Hepatic stellate cell (primary cell): ENCODE data around the gene ZCCHC14.

Experiments used
- DNase-seq: peaks from one replicate; pipeline ENCODE4 v3.0.0; 2011; ENCODE audit warnings: low spot score

The ZCCHC14 gene

GRCh38 chr16:87431926-87432325 lies 60.9 kb downstream of the ZCCHC14 start:
- DNase-seq, result peak; percentile 82

GRCh38 chr16:87426423-87427215 lies 66.2 kb downstream of the ZCCHC14 start:
- no peak for DNase-seq

DNA sequence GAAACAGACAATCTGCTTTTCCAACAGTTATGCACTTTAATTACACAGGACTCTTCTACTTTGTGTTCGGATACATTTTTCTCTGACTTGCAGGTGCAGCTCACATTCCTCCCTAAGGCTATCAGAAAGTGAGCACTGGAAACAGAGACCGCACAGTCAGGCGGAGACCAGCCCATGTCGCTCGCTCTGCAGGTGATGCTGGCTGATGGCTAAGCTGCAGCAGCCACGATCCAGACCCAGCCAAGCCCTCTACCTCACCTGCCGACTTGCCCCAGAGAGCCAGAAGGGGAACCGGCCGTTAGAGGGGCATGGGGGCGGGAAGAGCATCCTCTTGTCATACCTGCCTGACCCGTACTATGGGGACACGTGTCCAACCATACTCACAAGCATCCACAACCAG lies 66.9 kb downstream of the ZCCHC14 start:
- no peak for DNase-seq

DNA sequence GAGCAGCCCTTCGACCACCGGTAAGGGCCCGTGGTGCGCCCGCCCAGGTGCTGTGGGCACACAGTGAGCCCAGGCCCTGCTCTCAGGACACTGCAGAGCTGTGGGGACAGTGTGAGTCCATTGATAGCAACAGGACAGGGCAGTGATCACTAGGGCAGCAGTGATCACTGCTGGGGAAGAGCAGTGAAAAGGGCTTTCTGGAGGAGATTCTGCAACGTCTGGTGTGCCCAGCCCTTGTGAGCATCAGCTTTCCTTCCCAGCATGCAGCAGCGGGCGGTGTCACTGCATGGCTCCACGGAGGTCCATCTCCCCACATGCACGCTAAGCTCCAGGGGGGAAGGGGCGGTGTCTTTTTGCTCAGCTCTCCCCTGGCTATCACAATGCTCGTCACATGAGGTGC lies 68.6 kb downstream of the ZCCHC14 start:
- no peak for DNase-seq

GRCh38 chr16:87423429-87423828 lies 69.4 kb downstream of the ZCCHC14 start:
- DNase-seq, result no peak

- DNase-seq, result no peak
Observed at GRCh38 chr16:87422106-87422505, 70.7 kb downstream of the ZCCHC14 start.

- DNase-seq, result no peak
Observed at GRCh38 chr16:87421003-87421912, 71.6 kb downstream of the ZCCHC14 start.

DNA sequence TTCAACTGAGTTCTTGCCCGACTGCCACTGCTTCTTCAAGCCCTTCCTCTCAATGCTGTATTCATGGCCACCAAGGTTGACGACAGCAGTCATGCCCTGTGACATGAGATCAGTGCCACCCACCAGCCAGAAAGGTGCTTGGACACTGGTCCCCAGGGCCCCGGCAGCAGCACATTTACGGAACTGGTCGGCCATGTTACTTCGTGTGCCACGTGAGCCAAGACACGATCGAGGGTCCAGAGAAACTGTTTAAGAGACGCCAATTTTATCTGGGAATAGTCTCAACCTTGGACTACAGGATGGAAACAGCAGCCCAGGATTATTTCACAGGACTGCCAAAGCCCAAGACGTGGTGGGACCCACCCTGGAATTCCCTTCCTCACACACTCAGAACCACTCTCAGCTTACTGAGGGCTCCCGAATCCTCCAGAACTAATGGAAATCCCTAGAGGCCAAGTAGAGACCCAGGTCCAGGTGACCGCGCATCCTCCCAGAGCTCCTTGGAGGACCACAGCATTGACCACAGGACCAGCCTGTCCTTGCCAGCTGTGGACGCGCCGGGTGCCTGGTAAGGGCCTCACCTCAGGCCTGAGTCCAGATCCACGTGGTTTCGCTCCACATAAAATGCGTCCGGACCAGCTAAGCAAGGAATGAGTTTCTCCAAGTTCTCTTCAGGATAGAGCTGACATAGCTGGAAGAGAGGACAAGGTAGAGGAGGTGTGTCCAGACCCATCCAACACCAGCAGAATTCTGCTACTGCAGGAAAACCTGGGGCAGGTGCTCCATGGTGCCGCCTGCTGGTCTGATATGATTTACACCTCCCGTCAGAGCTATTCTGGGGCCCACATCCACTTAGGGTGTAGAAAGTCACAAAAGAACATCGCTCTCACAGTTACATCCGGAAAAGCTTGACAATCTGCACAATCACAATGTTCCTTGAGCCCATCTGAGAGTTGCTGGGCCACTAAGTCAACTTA lies 72.5 kb downstream of the ZCCHC14 start:
- DNase-seq, result no peak

- DNase-seq, result no peak
Observed at GRCh38 chr16:87418644-87419043, 74.2 kb downstream of the ZCCHC14 start.

GRCh38 chr16:87418216-87418615 lies 74.6 kb downstream of the ZCCHC14 start:
- no peak for DNase-seq

DNA sequence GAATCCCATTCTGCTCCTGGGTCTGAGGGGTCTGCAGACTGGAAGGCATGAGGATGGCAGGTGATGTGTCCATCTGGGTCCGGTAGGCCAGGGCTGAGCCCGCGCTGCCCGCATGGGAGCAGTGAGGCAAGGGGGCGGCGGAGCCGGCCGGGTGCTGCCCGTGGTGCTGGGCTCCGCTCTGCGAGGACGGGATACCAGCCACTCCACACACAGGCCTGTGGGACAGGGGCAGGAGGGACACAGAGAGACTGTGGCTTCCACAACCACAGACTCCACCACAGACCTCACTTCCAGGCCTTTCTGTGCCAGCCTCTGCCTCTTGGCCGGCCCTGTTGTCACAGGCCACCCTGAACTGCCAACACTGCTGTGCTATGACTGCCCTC lies 75.3 kb downstream of the ZCCHC14 start:
- no peak for DNase-seq

GRCh38 chr16:87416826-87417527 lies 75.8 kb downstream of the ZCCHC14 start:
- DNase-seq, result peak; percentile 59

- DNase-seq, result no peak
Observed at GRCh38 chr16:87415441-87415840, 77.4 kb downstream of the ZCCHC14 start.

DNA sequence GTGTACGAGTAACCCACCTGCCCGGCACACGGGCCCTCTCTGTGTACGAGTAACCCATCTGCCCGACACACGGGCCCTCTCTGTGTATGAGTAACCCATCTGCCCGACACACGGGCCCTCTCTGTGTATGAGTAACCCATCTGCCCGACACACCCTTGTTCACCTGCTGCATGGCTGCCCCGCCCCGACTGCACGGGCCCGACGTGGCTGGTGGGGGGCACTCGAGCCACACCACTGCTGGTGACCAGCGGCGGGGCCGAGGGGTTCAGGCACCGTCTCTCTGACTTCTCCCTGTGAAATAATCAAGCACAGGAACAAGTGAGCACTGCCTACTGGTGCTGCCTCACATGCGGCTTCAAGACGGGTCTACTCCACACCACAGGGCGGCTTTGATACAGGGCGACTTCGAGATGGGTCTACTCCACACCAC lies 78.6 kb downstream of the ZCCHC14 start:
- DNase-seq, result no peak

DNA sequence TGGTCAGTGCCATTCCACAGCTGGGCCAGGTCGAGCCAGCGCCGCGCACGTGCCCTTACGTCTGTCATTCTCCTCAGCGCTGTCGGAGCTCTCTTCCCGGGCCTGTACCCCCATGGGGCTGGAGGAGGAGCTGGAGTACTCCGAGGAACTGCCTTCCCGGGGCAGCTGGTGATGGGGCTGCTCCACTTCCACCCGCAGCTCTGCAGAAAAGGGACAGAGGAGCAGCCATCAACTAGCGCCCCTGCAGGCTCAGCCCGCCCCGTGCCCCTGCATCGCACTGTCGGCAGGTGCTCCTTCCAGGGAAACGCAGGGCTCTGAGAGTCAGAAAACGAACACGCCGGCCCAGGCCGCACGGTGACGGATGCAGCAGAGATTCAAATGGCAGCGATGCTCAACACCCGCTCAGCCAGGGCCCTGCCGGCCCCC lies 79.8 kb downstream of the ZCCHC14 start:
- DNase-seq, result no peak

- no peak for DNase-seq
Observed at GRCh38 chr16:87412371-87412995, 80.3 kb downstream of the ZCCHC14 start.

- DNase-seq, result no peak
Observed at GRCh38 chr16:87411375-87412271, 81.2 kb downstream of the ZCCHC14 start.

DNA sequence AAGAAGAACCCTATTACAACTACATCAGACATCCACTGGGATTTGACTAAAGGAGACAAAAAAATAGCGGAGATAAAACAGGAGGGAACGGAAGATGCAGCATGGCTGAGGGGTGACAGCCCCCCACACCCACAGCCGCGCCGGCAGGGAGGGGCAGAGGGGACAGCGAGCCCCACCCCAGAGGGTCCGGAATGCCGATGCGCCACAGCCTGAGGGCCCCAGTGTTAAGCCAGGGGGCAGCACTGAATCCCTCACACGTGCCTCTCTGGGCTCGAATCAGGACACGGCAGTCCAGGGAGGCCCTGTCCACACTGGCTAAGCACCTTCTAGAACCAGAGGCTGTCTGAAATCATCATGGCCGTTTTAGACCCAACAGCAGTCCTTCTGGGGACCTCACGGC lies 81.9 kb downstream of the ZCCHC14 start:
- no peak for DNase-seq

DNA sequence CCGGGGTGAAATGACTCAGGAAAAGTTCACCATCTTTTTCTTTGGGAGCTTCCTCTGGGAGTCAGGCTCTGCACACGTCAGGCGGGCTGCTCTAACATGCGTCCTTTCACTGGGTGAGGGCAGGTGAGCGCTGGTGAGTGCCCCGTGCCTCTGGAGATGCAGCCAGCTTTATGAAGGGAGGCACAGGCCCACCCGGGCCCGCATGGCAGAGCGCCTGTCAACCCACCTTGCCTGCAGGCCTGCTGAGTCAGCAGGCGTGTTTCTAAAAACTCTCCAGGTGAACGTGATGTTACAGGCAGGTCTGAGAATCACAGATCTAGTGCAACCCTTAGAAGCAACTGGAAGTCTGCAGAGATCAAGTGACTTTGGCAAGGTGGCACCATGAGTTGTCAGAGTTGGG lies 82.3 kb downstream of the ZCCHC14 start:
- no peak for DNase-seq

- DNase-seq, result no peak
Observed at GRCh38 chr16:87409781-87410180, 83.0 kb downstream of the ZCCHC14 start.
